ENCODE results near the gene LILRA1.

DNA sequence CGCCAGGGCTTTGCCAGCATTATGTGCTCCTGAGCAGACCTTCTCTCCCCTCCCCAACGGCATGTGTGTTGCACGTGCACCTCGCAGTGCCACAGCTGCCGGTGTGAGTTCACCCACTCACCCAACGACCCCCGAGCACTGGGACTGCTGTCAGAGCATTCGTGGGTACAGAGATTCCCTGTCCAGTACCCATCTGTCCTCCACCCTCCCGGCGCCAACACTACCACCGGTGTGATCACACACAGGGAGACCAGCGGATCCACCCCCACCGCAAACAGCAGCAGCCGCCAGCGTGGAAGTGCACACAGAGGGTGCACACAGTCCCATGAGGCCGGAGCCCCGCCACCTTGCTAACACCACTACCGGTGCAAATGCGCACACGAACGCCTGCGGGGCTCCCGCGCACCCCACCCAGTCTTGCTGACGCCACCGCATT is 15.9 kb downstream of the LILRA1 start:
- TF ChIP-seq, protein P1, sequence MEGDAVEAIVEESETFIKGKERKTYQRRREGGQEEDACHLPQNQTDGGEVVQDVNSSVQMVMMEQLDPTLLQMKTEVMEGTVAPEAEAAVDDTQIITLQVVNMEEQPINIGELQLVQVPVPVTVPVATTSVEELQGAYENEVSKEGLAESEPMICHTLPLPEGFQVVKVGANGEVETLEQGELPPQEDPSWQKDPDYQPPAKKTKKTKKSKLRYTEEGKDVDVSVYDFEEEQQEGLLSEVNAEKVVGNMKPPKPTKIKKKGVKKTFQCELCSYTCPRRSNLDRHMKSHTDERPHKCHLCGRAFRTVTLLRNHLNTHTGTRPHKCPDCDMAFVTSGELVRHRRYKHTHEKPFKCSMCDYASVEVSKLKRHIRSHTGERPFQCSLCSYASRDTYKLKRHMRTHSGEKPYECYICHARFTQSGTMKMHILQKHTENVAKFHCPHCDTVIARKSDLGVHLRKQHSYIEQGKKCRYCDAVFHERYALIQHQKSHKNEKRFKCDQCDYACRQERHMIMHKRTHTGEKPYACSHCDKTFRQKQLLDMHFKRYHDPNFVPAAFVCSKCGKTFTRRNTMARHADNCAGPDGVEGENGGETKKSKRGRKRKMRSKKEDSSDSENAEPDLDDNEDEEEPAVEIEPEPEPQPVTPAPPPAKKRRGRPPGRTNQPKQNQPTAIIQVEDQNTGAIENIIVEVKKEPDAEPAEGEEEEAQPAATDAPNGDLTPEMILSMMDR (IDR thresholded peaks at IDR 0.05): no peak
- no peak for TF ChIP-seq POLR2A (IDR thresholded peaks at IDR 0.05)
